IgD-negative memory B cell (primary cell): ENCODE results near the gene SYNPO2L. TPM values are rescaled to one million over a fixed set of nuclear protein-coding genes. Genes with fewer than 3 reads are reported as not detected.

ENCODE experiments used
- H3K27ac Mint-ChIP-seq, 3 donors: one replicate each; pipeline ENCODE4 v1.8.0; 2020 to 2022; ENCODE audit warnings: mild to moderate bottlenecking in 3 of 3, mixed read lengths in 3 of 3, moderate library complexity in 1 of 3
- H3K27me3 Mint-ChIP-seq: one replicate; pipeline ENCODE4 v1.8.0; 2021; ENCODE audit warnings: mixed read lengths
- H3K36me3 Mint-ChIP-seq: one replicate; pipeline ENCODE4 v1.8.0; 2020; ENCODE audit warnings: mild to moderate bottlenecking, mixed read lengths
- H3K4me1 Mint-ChIP-seq, 3 donors: one replicate each; pipeline ENCODE4 v1.8.0; 2020 to 2022; ENCODE audit warnings: mixed read lengths in 3 of 3, mild to moderate bottlenecking in 1 of 3
- H3K4me3 Mint-ChIP-seq, 4 donors: one replicate each; pipeline ENCODE4 v1.8.0; 2020 to 2022; ENCODE audit warnings: mild to moderate bottlenecking in 4 of 4, mixed read lengths in 4 of 4, moderate library complexity in 3 of 4
- H3K9me3 Mint-ChIP-seq, 3 donors: one replicate each; pipeline ENCODE4 v1.8.0; 2020 to 2021; ENCODE audit warnings: mixed read lengths in 3 of 3, mild to moderate bottlenecking in 1 of 3
- polyA plus RNA-seq: library from polyadenylated mRNA; unstranded; fragments of 300-500 nt; fragmentation: Illumina TruSeq; gene quantifications from one replicate; pipeline ENCODE4 v1.2.3, GENCODE V29; 2021

The SYNPO2L gene
- polyA plus RNA-seq, 1 donor from 2014 or later = not detected

GRCh38 chr10:73655257-73655989, 406 bp downstream of the SYNPO2L start:
- H3K27ac Mint-ChIP-seq = peak overlapping the region in 1 of 3 donors; percentile 67
- no peak overlapping the region for H3K4me3 Mint-ChIP-seq
- H3K9me3 Mint-ChIP-seq = no peaks in the 10 kb centered on the region
- H3K27me3 Mint-ChIP-seq = peaks cover 2% of the 10 kb centered on the region
- no peaks in the 10 kb centered on the region for H3K36me3 Mint-ChIP-seq
- peaks cover 3 to 6% (median 3%) of the 10 kb centered on the region in 3 donors for H3K4me1 Mint-ChIP-seq

- H3K4me1 Mint-ChIP-seq = peaks cover 5 to 11% (median 6%) of the 10 kb centered on the region in 3 donors
- H3K4me3 Mint-ChIP-seq = no peak overlapping the region
- H3K36me3 Mint-ChIP-seq = no peaks in the 10 kb centered on the region
- no peak overlapping the region for H3K27ac Mint-ChIP-seq
- no peaks in the 10 kb centered on the region for H3K9me3 Mint-ChIP-seq
- H3K27me3 Mint-ChIP-seq = peaks cover 2% of the 10 kb centered on the region
Observed at GRCh38 chr10:73653701-73654100, 2.1 kb downstream of the SYNPO2L start.

- H3K27me3 Mint-ChIP-seq = peaks cover 2% of the 10 kb centered on the region
- H3K9me3 Mint-ChIP-seq = no peaks in the 10 kb centered on the region
- no peaks in the 10 kb centered on the region for H3K36me3 Mint-ChIP-seq
- peaks cover 5 to 11% (median 6%) of the 10 kb centered on the region in 3 donors for H3K4me1 Mint-ChIP-seq
- H3K27ac Mint-ChIP-seq = no peak overlapping the region
- H3K4me3 Mint-ChIP-seq = no peak overlapping the region
Observed at GRCh38 chr10:73653195-73653594, 2.6 kb downstream of the SYNPO2L start.

GRCh38 chr10:73650537-73651331, 5.1 kb downstream of the SYNPO2L start:
- Mint-ChIP-seq H3K36me3 (no peaks in the 10 kb centered on the region), H3K4me1 (peaks cover 5 to 11% (median 6%) of the 10 kb centered on the region in 3 donors), H3K9me3 (no peaks in the 10 kb centered on the region), H3K27ac (no peak overlapping the region), H3K27me3 (peaks cover 2% of the 10 kb centered on the region), H3K4me3 (no peak overlapping the region)

GRCh38 chr10:73649876-73650536, 5.8 kb downstream of the SYNPO2L start:
- no peaks in the 10 kb centered on the region for H3K36me3 Mint-ChIP-seq
- peaks cover 5 to 11% (median 6%) of the 10 kb centered on the region in 3 donors for H3K4me1 Mint-ChIP-seq
- peaks cover 2% of the 10 kb centered on the region for H3K27me3 Mint-ChIP-seq
- no peak overlapping the region for H3K4me3 Mint-ChIP-seq
- H3K9me3 Mint-ChIP-seq = no peaks in the 10 kb centered on the region
- no peak overlapping the region for H3K27ac Mint-ChIP-seq

- Mint-ChIP-seq H3K9me3 (no peaks in the 10 kb centered on the region), H3K27me3 (no peaks in the 10 kb centered on the region), H3K4me3 (peak overlapping the region in 3 of 4 donors; percentile 0 to 65 (median 35)), H3K4me1 (peaks cover 6 to 13% (median 6%) of the 10 kb centered on the region in 3 donors), H3K36me3 (no peaks in the 10 kb centered on the region), H3K27ac (no peak overlapping the region)
Observed at GRCh38 chr10:73648975-73649829, 6.6 kb downstream of the SYNPO2L start.

- Mint-ChIP-seq H3K4me1 (peaks cover 10 to 15% (median 10%) of the 10 kb centered on the region in 3 donors), H3K4me3 (peak overlapping the region in 3 of 4 donors; percentile 71 to 86 (median 83)), H3K27ac (peak overlapping the region in 1 of 3 donors; percentile 43), H3K9me3 (no peaks in the 10 kb centered on the region), H3K27me3 (no peaks in the 10 kb centered on the region), H3K36me3 (no peaks in the 10 kb centered on the region)
Observed at GRCh38 chr10:73647875-73648651, 7.8 kb downstream of the SYNPO2L start.

- Mint-ChIP-seq H3K36me3 (no peaks in the 10 kb centered on the region), H3K4me3 (peak overlapping the region in 3 of 4 donors; percentile 71 to 86 (median 83)), H3K9me3 (no peaks in the 10 kb centered on the region), H3K27ac (peak overlapping the region in 1 of 3 donors; percentile 43), H3K27me3 (peaks cover under 1% of the 10 kb centered on the region), H3K4me1 (peaks cover 10 to 15% (median 10%) of the 10 kb centered on the region in 3 donors)
Observed at GRCh38 chr10:73647211-73647874, 8.5 kb downstream of the SYNPO2L start.

- Mint-ChIP-seq H3K4me3 (peak overlapping the region in 2 of 4 donors; percentile 38 to 83), H3K4me1 (peaks cover 10 to 15% (median 10%) of the 10 kb centered on the region in 3 donors), H3K36me3 (no peaks in the 10 kb centered on the region), H3K9me3 (no peaks in the 10 kb centered on the region), H3K27me3 (peaks cover 2% of the 10 kb centered on the region), H3K27ac (no peak overlapping the region)
Observed at GRCh38 chr10:73646598-73647041, 9.2 kb downstream of the SYNPO2L start.

- peaks cover 5 to 7% (median 6%) of the 10 kb centered on the region in 3 donors for H3K4me1 Mint-ChIP-seq
- peak overlapping the region in 1 of 4 donors; percentile 30 for H3K4me3 Mint-ChIP-seq
- H3K27me3 Mint-ChIP-seq = peaks cover 2% of the 10 kb centered on the region
- H3K27ac Mint-ChIP-seq = peak overlapping the region in 1 of 3 donors; percentile 41
- H3K36me3 Mint-ChIP-seq = no peaks in the 10 kb centered on the region
- H3K9me3 Mint-ChIP-seq = no peaks in the 10 kb centered on the region
Observed at GRCh38 chr10:73645251-73645650, 10.6 kb downstream of the SYNPO2L start.

- peaks cover 2% of the 10 kb centered on the region for H3K27me3 Mint-ChIP-seq
- peak overlapping the region in 1 of 4 donors; percentile 58 for H3K4me3 Mint-ChIP-seq
- peaks cover 4 to 5% (median 4%) of the 10 kb centered on the region in 3 donors for H3K4me1 Mint-ChIP-seq
- peak overlapping the region in 1 of 3 donors; percentile 69 for H3K27ac Mint-ChIP-seq
- H3K9me3 Mint-ChIP-seq = no peaks in the 10 kb centered on the region
- H3K36me3 Mint-ChIP-seq = no peaks in the 10 kb centered on the region
Observed at GRCh38 chr10:73644767-73645166, 11.1 kb downstream of the SYNPO2L start.

GRCh38 chr10:73644015-73644743, 11.7 kb downstream of the SYNPO2L start:
- Mint-ChIP-seq H3K9me3 (no peaks in the 10 kb centered on the region), H3K27ac (peak overlapping the region in 1 of 3 donors; percentile 69), H3K36me3 (no peaks in the 10 kb centered on the region), H3K27me3 (peaks cover 2% of the 10 kb centered on the region), H3K4me3 (peak overlapping the region; percentile 1 to 83 (median 44)), H3K4me1 (peaks cover 4% of the 10 kb centered on the region in 3 donors)
